Activated gamma-delta T cell treated with Interleukin-2 at 50 U/mL for 16 hours (primary cell): Measurements from ENCODE around the gene MICAL2.

Source experiments
- DNase-seq: peaks from one replicate; pipeline ENCODE4 v3.0.0-alpha.2; 2020

The MICAL2 gene

GRCh38 chr11:12215181-12215593 lies 104.8 kb downstream of the MICAL2 start:
- no peak for DNase-seq

GRCh38 chr11:12216041-12216451 lies 105.7 kb downstream of the MICAL2 start:
- no peak for DNase-seq

- DNase-seq, result no peak
These were observed 106.4 kb downstream of the MICAL2 start for GRCh38 chr11:12216671-12217374.

GRCh38 chr11:12217879-12218278 lies 107.5 kb downstream of the MICAL2 start:
- DNase-seq, result no peak

- DNase-seq, result no peak
These were observed 108.5 kb downstream of the MICAL2 start for GRCh38 chr11:12218909-12219308.

GRCh38 chr11:12219757-12220156 lies 109.4 kb downstream of the MICAL2 start:
- DNase-seq, result no peak

- DNase-seq, result no peak
These were observed 109.9 kb downstream of the MICAL2 start for GRCh38 chr11:12220305-12220704.

- no peak for DNase-seq
These were observed 110.7 kb downstream of the MICAL2 start for GRCh38 chr11:12221051-12221535.

- no peak for DNase-seq
These were observed 111.8 kb downstream of the MICAL2 start for GRCh38 chr11:12222055-12222792.

- no peak for DNase-seq
These were observed 113.6 kb downstream of the MICAL2 start for GRCh38 chr11:12223771-12224536.

GRCh38 chr11:12224537-12224893 lies 114.1 kb downstream of the MICAL2 start:
- peak; percentile 92 for DNase-seq

GRCh38 chr11:12225046-12225739 lies 114.8 kb downstream of the MICAL2 start:
- no peak for DNase-seq

- DNase-seq, result no peak
These were observed 115.7 kb downstream of the MICAL2 start for GRCh38 chr11:12226093-12226492.

- no peak for DNase-seq
These were observed 119.2 kb downstream of the MICAL2 start for GRCh38 chr11:12229450-12230229.

- no peak for DNase-seq
These were observed 121.8 kb downstream of the MICAL2 start for GRCh38 chr11:12232160-12232559.

GRCh38 chr11:12232817-12233601 lies 122.6 kb downstream of the MICAL2 start:
- DNase-seq, result no peak

GRCh38 chr11:12233602-12233925 lies 123.2 kb downstream of the MICAL2 start:
- DNase-seq, result no peak

- no peak for DNase-seq
These were observed 123.8 kb downstream of the MICAL2 start for GRCh38 chr11:12234221-12234620.

GRCh38 chr11:12235080-12235479 lies 124.7 kb downstream of the MICAL2 start:
- DNase-seq, result no peak

GRCh38 chr11:12235553-12235946 lies 125.2 kb downstream of the MICAL2 start:
- DNase-seq, result no peak

- peak; percentile 24 for DNase-seq
These were observed 125.8 kb downstream of the MICAL2 start for GRCh38 chr11:12235947-12236743.
